ENCODE results near the gene CPA1. TPM values are rescaled to one million over a fixed set of nuclear protein-coding genes. Genes with fewer than 3 reads are reported as not detected.

The CPA1 gene
- total RNA-seq, 1 experiment from 2014 or later, result not detected

GRCh38 chr7:130356121-130356875 is 24.0 kb upstream of the CPA1 start:
- H3K27me3 Mint-ChIP-seq (ENCODE audit: low read depth), result peaks cover 1% of the 10 kb centered on the region; the same call in 1 of the 2 replicates
- peaks cover 0 to 8% (median 2%) of the 10 kb centered on the region in 3 experiments; a peak in 3 of 7 replicates for H3K36me3 Mint-ChIP-seq (ENCODE audit: insufficient read depth in 1 of 3, low read depth in 3 of 3)
- no peaks in the 10 kb centered on the region for H4K20me1 ChIP-seq (ENCODE audit: control insufficient read depth, insufficient read depth, insufficient read length)
- H3K56ac ChIP-seq (ENCODE audit: insufficient read length, low read depth, low read length), result no peak overlapping the region
- H3K4ac ChIP-seq (ENCODE audit: low read depth, low read length), result no peak overlapping the region
- H4K8ac ChIP-seq (replicated peaks; ENCODE audit: insufficient read length, low read depth, low read length), result no peak overlapping the region
- no peak overlapping the region for H3T11ph ChIP-seq (ENCODE audit: low read length)
- peak overlapping the region; percentile 65 for H2BK12ac ChIP-seq (ENCODE audit: insufficient read length, low read depth, low read length)
- no peaks in the 10 kb centered on the region for H3K23me2 ChIP-seq (ENCODE audit: insufficient read length, low read depth, low read length, poor library complexity, severe bottlenecking)
- TF ChIP-seq CTCF (conservative IDR thresholded peaks at IDR 0.05), result no peak
- H2BK5ac ChIP-seq (ENCODE audit: insufficient read length, low read length), result no peak overlapping the region
- DNase-seq, result peak; percentile 76
- no peak overlapping the region for H3K9ac ChIP-seq (ENCODE audit: extremely low read depth, insufficient read length, low read length)
- no peaks in the 10 kb centered on the region for H3K79me1 ChIP-seq (ENCODE audit: insufficient read depth, low read depth, low read length, poor library complexity, severe bottlenecking)
- no peaks in the 10 kb centered on the region for H3K79me2 ChIP-seq (ENCODE audit: insufficient read depth, low read length)
- H3K23ac ChIP-seq (ENCODE audit: insufficient read length, low read depth, low read length), result no peak overlapping the region
- H2BK120ac ChIP-seq (ENCODE audit: low read depth, low read length, poor library complexity, severe bottlenecking), result no peak overlapping the region
- no peak overlapping the region for H2BK20ac ChIP-seq (ENCODE audit: low read depth, low read length, poor library complexity, severe bottlenecking)
- 0 out of 2 replicates have a peak overlapping the region, but pooled peaks have one; percentile 52 for H3K14ac ChIP-seq (ENCODE audit: insufficient read depth, low read length)
- peak overlapping the region in 2 of 3 experiments; percentile 65 to 70; a peak in 4 of 7 replicates for H3K27ac Mint-ChIP-seq
- H3K9me3 Mint-ChIP-seq, result peaks cover 6 to 7% of the 10 kb centered on the region in 2 experiments; a peak in 4 of 5 replicates
- no peak overlapping the region for H3K27ac ChIP-seq (ENCODE audit: insufficient read length, low read depth, low read length)
- no peaks in the 10 kb centered on the region for H3K9me3 ChIP-seq (ENCODE audit: control insufficient read depth, low read depth, low read length)
- H2BK15ac ChIP-seq (ENCODE audit: low read depth, low read length), result no peak overlapping the region
- no peak overlapping the region for H4K91ac ChIP-seq (ENCODE audit: insufficient read length, low read depth, low read length)
- H3K4me1 Mint-ChIP-seq, result peaks cover 28 to 33% of the 10 kb centered on the region in 2 experiments
- WGBS (ENCODE audit: extremely low coverage, insufficient read length, low lambda C conversion rate), result no CpG with 5 or more reads among the region's 9 CpGs
- H3K4me2 ChIP-seq (ENCODE audit: insufficient read depth, insufficient read length, low read length), result no peak overlapping the region
- H3K4me1 ChIP-seq (ENCODE audit: insufficient read depth, low read length), result peaks cover 10% of the 10 kb centered on the region; the same call in 1 of the 2 replicates
- peak overlapping the region in 1 of 2 experiments; percentile 20; a peak in 1 of 5 replicates for H3K4me3 Mint-ChIP-seq
- H2AK5ac ChIP-seq (ENCODE audit: insufficient read length, low read length), result no peak overlapping the region
- H3K27me3 ChIP-seq (ENCODE audit: insufficient read depth, low read length), result no peaks in the 10 kb centered on the region
- peak overlapping the region; percentile 76 for H2AFZ ChIP-seq (ENCODE audit: low read length)
- peak overlapping the region; percentile 74 for H3K18ac ChIP-seq (ENCODE audit: insufficient read length, low read depth, low read length)
- no peak overlapping the region for H4K5ac ChIP-seq (ENCODE audit: insufficient read length, low read depth, low read length)
